ENCODE data around the gene C17orf113.

C17orf113 gene

DNA sequence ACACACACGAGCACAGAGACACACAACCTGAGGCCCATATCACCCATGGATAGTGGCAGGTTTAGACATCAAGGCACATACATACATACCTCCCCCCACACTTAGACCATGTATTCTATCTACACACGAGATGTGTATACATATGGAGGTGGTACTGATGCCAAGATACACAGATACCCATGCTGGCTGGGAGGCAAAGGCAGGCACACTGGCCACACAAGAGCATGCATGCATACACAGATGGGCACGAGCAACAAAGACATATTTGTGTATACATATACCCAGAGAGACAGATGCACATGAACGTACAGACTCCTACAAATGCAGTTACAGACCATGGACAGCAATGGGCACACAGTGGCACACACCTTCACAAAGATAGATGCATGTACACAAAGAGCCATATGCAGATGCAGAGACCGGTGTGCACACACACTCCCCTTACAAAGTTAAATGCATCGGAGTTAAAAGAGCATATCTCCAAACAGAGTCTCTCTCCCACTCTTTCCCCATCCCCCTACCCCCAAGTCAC, 2.0 kb upstream of the C17orf113 start:
- TF ChIP-seq FOXP2 (optimal IDR thresholded peaks at IDR 0.05; ENCODE audit: control extremely low read depth, extremely low read length, insufficient read depth) (no peak), POLR2AphosphoS5 (IDR thresholded peaks at IDR 0.05; ENCODE audit: borderline replicate concordance, low read depth, low read length) (no peak), EZH2 (IDR thresholded peaks at IDR 0.05) (no peak)
- H3K9me3 ChIP-seq (ENCODE audit: low read depth, low read length): no peaks in the 10 kb centered on the region
- H3K4me3 ChIP-seq: no peak overlapping the region
- H3K36me3 ChIP-seq (ENCODE audit: insufficient read depth, low read length): no peaks in the 10 kb centered on the region
- H3K27ac ChIP-seq: no peak overlapping the region
- no peak for DNase-seq (ENCODE audit: low read depth, low spot score)
- H3K9ac ChIP-seq (ENCODE audit: insufficient read length): no peak overlapping the region

DNA sequence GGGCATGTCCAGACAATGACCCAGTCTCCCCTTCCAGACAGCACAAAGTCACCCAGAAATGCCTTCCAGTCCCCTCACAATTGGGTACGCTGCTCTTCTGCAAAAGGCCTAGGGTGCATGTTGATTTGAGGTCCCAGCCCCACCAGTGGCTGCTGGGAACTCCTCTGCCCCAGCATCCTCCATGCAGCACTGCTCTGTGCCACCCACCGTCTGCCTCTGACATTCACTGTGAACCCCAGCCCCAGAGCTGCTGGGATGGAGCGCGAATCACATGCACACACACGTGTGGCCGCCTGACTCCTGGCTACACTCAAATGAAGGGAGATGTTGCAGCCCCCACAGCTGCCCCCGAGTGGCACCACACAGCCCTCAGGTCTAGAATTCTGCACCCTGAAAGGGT, 1.2 kb upstream of the C17orf113 start:
- no peaks in the 10 kb centered on the region for H3K36me3 ChIP-seq (ENCODE audit: insufficient read depth, low read length)
- H3K9me3 ChIP-seq (ENCODE audit: low read depth, low read length): no peaks in the 10 kb centered on the region
- TF ChIP-seq EZH2 (IDR thresholded peaks at IDR 0.05) (no peak), POLR2AphosphoS5 (IDR thresholded peaks at IDR 0.05; ENCODE audit: borderline replicate concordance, low read depth, low read length) (no peak), FOXP2 (optimal IDR thresholded peaks at IDR 0.05; ENCODE audit: control extremely low read depth, extremely low read length, insufficient read depth) (no peak)
- H3K27ac ChIP-seq: no peak overlapping the region
- H3K4me3 ChIP-seq: no peak overlapping the region
- DNase-seq (ENCODE audit: low read depth, low spot score): no peak
- H3K9ac ChIP-seq (ENCODE audit: insufficient read length): no peak overlapping the region

DNA sequence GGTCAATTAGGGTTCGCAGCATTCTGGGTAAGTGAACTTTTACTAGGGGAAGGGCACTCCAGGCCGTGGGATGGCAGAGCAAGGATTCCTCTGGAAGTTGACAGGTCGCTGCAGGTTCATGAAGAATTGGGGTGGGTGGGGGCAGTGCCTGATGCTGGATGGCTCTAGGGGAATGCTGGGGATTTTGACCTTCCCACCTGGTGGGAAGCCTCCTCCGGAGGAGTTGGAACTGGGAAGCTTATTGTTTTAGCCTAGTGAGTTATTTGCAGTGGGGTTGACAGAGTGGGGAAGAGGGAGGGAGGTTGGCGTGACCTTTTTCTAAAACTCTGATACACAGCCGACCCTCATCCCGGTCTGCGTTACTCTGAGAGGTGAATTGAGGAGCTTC, 606 bp upstream of the C17orf113 start:
- no peak overlapping the region for H3K27ac ChIP-seq
- DNase-seq (ENCODE audit: low read depth, low spot score): no peak
- no peaks in the 10 kb centered on the region for H3K36me3 ChIP-seq (ENCODE audit: insufficient read depth, low read length)
- no peaks in the 10 kb centered on the region for H3K9me3 ChIP-seq (ENCODE audit: low read depth, low read length)
- TF ChIP-seq POLR2AphosphoS5 (IDR thresholded peaks at IDR 0.05; ENCODE audit: borderline replicate concordance, low read depth, low read length) (no peak), EZH2 (IDR thresholded peaks at IDR 0.05) (no peak), FOXP2 (optimal IDR thresholded peaks at IDR 0.05; ENCODE audit: control extremely low read depth, extremely low read length, insufficient read depth) (no peak)
- no peak overlapping the region for H3K4me3 ChIP-seq
- no peak overlapping the region for H3K9ac ChIP-seq (ENCODE audit: insufficient read length)

DNA sequence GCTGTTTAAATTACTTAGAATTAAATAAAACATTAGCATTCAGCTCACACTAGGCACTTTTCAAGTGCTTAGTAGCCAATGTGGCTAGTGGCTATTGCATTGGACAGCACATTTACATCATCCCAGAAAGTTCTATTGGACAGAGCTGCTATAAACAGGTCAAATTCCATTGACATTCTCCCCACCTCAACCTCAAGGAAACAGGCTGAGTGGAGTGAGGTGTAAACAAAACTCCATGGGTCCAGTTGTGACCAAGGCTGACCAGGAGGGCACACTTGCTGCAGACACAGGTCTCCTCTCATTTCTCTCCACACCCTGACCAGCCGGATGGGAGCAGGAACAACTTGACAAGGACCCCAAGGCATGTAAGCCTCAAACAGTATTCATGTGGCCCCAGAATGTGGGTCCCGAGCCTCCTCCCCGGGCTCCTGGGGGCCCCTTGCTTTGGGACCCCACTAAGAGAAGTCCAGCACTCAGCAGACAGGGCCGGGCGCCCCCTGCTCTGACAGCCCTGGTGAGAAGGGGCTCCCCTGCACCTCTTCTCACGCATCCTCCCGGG, 488 bp downstream of the C17orf113 start:
- TF ChIP-seq FOXP2 (optimal IDR thresholded peaks at IDR 0.05; ENCODE audit: control extremely low read depth, extremely low read length, insufficient read depth) (no peak), EZH2 (IDR thresholded peaks at IDR 0.05) (no peak), POLR2AphosphoS5 (IDR thresholded peaks at IDR 0.05; ENCODE audit: borderline replicate concordance, low read depth, low read length) (no peak)
- Histone ChIP-seq H3K4me3 (peak overlapping the region; percentile 71), H3K27ac (no peak overlapping the region), H3K9me3 (ENCODE audit: low read depth, low read length) (no peaks in the 10 kb centered on the region), H3K36me3 (ENCODE audit: insufficient read depth, low read length) (no peaks in the 10 kb centered on the region), H3K9ac (ENCODE audit: insufficient read length) (peak overlapping the region; percentile 41)
- DNase-seq (ENCODE audit: low read depth, low spot score): no peak

DNA sequence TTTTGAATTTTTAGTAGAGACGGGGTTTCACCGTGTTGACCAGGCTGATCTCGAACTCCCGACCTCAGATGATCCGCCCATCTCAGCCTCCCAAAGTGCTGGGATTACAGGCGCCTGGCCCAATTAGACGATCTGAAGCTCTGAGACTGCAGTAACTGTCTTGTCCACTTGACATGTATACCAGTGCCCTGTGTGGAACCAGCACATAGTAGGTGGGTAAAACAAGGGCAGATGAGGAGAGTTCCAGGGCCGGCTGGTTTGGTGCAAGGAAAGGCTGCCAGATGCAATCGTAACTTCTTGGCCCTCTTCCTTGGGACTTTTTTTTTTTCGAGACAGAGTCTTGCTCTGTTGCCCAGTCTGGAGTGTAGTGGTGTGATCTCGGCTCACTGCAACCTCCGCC, 3.1 kb downstream of the C17orf113 start:
- TF ChIP-seq POLR2AphosphoS5 (IDR thresholded peaks at IDR 0.05; ENCODE audit: borderline replicate concordance, low read depth, low read length): no peak
- no peak for TF ChIP-seq FOXP2 (optimal IDR thresholded peaks at IDR 0.05; ENCODE audit: control extremely low read depth, extremely low read length, insufficient read depth)
- no peak for TF ChIP-seq EZH2 (IDR thresholded peaks at IDR 0.05)
- no peak overlapping the region for H3K4me3 ChIP-seq
- H3K9me3 ChIP-seq (ENCODE audit: low read depth, low read length): no peaks in the 10 kb centered on the region
- H3K36me3 ChIP-seq (ENCODE audit: insufficient read depth, low read length): no peaks in the 10 kb centered on the region
- no peak overlapping the region for H3K9ac ChIP-seq (ENCODE audit: insufficient read length)
- no peak for DNase-seq (ENCODE audit: low read depth, low spot score)
- no peak overlapping the region for H3K27ac ChIP-seq

DNA sequence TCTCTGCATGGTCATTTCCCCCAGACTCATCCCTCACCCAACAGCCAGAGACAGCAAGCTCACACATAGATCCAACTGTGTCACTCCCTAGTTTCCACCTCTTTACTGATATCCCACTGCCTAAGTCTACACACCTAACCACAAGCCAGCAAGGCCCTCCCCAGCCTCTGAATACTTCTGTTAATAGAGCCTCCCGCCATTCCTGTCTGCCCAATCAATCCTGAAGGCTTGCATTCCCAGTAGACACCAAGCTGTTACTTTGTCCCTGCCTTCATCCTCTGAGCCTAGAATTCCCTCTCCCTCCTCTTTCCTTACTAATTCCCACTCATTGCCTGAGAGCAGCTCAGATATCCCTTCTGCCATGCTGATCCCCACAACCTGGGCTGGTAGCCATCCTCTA, 4.7 kb downstream of the C17orf113 start:
- no peaks in the 10 kb centered on the region for H3K9me3 ChIP-seq (ENCODE audit: low read depth, low read length)
- H3K4me3 ChIP-seq: no peak overlapping the region
- no peak overlapping the region for H3K27ac ChIP-seq
- H3K36me3 ChIP-seq (ENCODE audit: insufficient read depth, low read length): no peaks in the 10 kb centered on the region
- H3K9ac ChIP-seq (ENCODE audit: insufficient read length): no peak overlapping the region
- TF ChIP-seq EZH2 (IDR thresholded peaks at IDR 0.05): no peak
- no peak for TF ChIP-seq POLR2AphosphoS5 (IDR thresholded peaks at IDR 0.05; ENCODE audit: borderline replicate concordance, low read depth, low read length)
- TF ChIP-seq FOXP2 (optimal IDR thresholded peaks at IDR 0.05; ENCODE audit: control extremely low read depth, extremely low read length, insufficient read depth): no peak
- no peak for DNase-seq (ENCODE audit: low read depth, low spot score)

DNA sequence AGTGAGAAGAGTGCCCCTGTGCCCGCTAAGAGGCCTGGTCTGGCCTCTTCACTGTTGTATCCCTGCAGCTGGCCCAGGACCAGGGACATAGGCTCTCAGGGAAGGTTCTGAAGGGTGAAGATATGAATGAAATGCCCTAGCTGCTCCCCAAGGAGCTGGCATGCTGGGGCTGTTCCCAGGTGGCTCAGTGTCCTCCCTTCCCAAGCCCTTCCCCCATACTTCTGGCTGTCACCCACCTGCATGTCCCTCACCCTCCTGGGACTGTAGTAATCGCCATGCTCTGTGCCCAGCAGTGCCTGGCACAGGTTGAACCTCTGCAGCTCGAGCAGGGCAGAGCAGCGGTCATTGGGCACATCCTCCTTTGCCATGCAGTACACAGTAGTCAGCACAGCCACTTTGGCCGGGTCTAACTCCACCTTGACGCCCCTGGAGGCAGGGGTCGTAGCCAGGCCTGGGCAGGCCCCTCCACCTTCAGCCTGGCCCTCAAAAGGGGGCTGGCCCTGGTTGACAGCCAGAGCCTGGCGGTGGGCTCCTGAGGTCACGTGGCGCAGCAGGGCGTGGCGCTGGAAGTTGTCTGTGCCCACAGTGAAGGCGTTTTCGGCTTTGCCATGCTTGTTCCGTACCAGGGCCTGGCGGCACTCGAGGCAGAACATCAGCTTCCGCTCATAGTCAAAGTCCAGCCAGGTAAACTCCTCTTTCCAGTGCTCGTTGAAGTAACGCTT, 7.6 kb downstream of the C17orf113 start:
- Histone ChIP-seq H3K27ac (no peak overlapping the region), H3K4me3 (no peak overlapping the region), H3K36me3 (ENCODE audit: insufficient read depth, low read length) (no peaks in the 10 kb centered on the region), H3K9ac (ENCODE audit: insufficient read length) (no peak overlapping the region), H3K9me3 (ENCODE audit: low read depth, low read length) (no peaks in the 10 kb centered on the region)
- DNase-seq (ENCODE audit: low read depth, low spot score): no peak
- TF ChIP-seq FOXP2 (optimal IDR thresholded peaks at IDR 0.05; ENCODE audit: control extremely low read depth, extremely low read length, insufficient read depth): no peak
- TF ChIP-seq POLR2AphosphoS5 (IDR thresholded peaks at IDR 0.05; ENCODE audit: borderline replicate concordance, low read depth, low read length): no peak
- no peak for TF ChIP-seq EZH2 (IDR thresholded peaks at IDR 0.05)

DNA sequence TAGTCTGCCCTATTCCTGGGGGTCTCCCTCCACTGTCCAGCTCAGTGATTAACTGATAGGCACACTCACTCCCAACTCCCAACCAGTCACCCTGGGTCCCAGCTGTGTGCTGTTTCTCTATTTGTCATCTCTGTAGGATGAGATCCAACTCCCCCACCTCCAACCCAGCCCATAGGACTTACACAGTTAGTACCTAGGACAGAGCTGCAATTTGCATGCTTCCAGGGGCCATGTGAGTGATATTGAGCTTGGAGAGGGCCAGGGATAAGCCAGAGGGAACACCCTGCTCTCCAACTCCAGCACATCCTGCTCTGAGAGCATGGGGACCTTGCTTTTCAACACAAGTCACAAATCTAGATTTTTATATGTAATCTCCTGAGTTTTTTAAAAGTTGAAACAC, 8.8 kb downstream of the C17orf113 start:
- Histone ChIP-seq H3K4me3 (no peak overlapping the region), H3K36me3 (ENCODE audit: insufficient read depth, low read length) (no peaks in the 10 kb centered on the region), H3K9ac (ENCODE audit: insufficient read length) (no peak overlapping the region), H3K27ac (no peak overlapping the region), H3K9me3 (ENCODE audit: low read depth, low read length) (no peaks in the 10 kb centered on the region)
- TF ChIP-seq FOXP2 (optimal IDR thresholded peaks at IDR 0.05; ENCODE audit: control extremely low read depth, extremely low read length, insufficient read depth) (no peak), POLR2AphosphoS5 (IDR thresholded peaks at IDR 0.05; ENCODE audit: borderline replicate concordance, low read depth, low read length) (no peak), EZH2 (IDR thresholded peaks at IDR 0.05) (no peak)
- no peak for DNase-seq (ENCODE audit: low read depth, low spot score)
